OCI-M2 (cell line): Measurements from ENCODE around the gene ADAMTS19.
"Not testable (repeated sequence)": the region's sequence is repeated elsewhere in the genome, so short reads cannot be mapped to it uniquely, and the experiment has no call there.

Experiments
- DNase-seq: peaks from one replicate; lab custom pipeline; 2025; ENCODE audit not compliant: unreplicated experiment; lab: John Stamatoyannopoulos, UW

Gene ADAMTS19

GRCh38 chr5:129476751-129477150 is 16.7 kb downstream of the ADAMTS19 start:
- no peak for DNase-seq

DNA sequence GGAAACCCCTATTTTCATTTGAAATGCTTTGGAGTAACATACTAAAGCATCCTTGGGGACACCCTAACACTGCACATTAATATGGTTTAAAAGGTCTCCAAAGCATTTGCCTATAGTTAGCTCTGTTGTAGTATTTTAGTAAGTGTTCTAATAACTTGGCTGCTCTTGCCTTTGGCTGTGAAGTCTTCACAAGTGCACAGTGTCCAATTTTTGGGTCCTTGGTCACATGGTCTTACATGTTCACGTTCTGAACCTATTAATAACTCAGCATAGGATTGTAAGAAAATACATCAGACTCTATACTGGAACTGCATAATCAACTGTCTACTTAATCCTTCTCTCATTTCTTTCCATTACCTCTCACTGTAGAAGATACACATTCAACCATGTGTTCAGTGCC is 17.4 kb downstream of the ADAMTS19 start:
- no peak for DNase-seq

DNA sequence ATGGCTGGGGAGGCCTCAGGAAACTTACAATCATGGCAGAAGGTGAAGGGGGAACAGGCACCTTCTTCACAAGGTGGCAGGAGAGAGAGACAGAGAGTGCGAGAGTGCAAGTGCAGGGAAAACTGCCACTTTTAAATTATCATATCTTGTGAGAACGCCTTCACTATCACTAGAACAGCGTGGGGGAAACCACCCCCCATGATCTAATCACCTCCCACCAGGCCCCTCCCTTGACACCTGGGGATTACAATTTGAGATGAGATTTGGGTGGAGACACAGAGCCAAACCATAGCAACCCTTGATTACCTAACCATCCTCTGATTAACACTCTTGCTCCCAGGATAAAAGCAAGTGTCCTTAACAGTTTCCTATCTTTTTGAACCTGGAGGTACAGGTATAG is 21.1 kb downstream of the ADAMTS19 start:
- no peak for DNase-seq

DNA sequence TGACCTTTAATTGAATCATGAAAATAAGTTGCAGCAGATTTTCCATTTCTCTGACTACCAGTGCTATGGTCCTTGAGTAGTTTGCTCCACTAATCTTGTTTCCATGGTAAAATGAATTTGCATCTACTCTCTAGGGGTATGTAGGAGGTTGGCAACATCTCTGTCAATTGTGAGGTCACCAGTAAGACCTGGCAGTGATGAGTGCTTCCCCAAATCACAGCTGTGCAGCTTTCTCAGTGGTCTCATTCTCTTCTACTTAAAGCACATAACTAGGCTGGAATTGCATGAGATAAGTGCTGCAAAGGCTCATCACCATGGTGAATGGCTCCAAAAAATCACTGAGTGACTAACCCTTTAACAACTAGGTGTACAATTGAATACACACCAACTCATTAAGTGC is 36.3 kb downstream of the ADAMTS19 start:
- DNase-seq: no peak

GRCh38 chr5:129496864-129497595 is 36.9 kb downstream of the ADAMTS19 start:
- no peak for DNase-seq

- DNase-seq: no peak
Observed at GRCh38 chr5:129499208-129499852, 39.2 kb downstream of the ADAMTS19 start.

DNA sequence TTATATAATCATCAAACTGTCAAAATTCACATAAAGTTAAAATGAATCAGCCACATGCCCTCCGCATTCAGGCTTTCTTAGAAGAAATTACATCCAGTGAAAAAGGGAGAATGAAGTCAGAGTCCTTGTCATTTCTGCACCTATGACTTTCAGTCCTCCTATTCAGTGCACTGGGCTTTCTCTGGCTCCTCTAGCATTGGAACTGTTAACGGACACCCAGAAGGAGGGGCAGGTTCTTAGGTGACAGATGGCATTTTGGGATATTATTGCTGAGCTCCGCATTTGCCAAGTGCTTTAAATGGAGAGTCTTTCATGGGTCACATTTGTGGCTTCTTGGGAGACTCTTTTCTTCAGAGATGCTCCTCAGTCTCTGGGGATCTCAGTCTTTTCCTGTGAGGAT is 40.0 kb downstream of the ADAMTS19 start:
- no peak for DNase-seq

GRCh38 chr5:129506086-129506485 is 46.0 kb downstream of the ADAMTS19 start:
- DNase-seq: no peak

- no peak for DNase-seq
Observed at GRCh38 chr5:129506950-129507349, 46.9 kb downstream of the ADAMTS19 start.

DNA sequence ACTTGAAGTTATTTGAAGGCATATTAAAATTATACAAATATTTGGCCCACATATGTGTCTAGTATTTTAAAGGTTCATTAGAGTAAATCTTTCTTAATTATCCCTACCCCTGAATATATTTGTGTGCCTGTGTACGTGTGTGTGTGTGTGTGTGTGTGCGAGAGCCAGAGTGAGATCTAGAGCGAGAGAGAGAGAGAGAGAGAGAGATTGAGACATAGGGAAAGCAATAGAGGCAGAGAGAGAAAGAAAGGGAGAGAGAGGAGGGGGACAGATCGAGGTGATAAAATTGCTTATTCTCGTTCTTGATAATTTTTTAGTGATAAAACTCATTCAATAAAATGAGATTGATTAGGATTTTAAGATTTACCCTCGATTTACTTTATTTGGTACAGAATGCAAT is 47.4 kb downstream of the ADAMTS19 start:
- no peak for DNase-seq

DNA sequence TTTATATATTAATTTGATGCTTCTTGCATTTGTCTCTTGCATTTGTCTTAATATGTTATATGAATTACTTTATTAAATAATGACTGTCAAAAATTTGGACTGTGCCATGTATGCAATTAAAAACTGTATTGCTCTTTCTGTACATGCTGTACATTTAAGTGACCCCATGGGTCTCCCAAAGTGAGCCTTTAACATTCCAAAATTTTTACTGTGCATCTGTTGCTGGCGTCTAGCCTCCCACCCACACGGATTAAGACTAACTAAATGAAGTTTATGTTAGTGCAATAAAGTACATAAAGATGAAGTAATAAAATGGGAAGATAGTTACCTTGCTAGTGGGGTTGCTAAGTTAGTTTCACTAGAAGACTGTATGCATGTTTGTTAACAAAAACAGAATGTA is 48.5 kb downstream of the ADAMTS19 start:
- DNase-seq: no peak

- no peak for DNase-seq
Observed at GRCh38 chr5:129509363-129509975, 49.4 kb downstream of the ADAMTS19 start.

- no peak for DNase-seq
Observed at GRCh38 chr5:129511291-129511690, 51.2 kb downstream of the ADAMTS19 start.

DNA sequence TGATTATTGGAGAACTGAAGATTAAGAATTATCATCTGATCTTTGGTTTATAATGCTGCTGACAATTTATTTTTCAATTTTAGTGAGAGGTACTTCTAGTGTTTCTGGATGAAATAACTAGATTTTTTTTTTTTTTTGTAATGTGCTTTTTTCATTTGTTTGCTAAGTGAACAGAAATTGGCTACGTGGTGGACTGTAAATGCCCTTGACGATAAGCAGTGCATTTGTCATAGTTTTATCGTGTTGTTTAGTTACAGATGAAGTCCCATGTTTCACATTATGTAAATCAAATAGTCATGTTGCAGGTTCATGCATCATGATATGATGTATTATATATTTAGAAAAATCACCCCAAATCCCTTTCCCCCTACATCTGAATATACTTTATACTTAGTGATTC is 81.0 kb downstream of the ADAMTS19 start:
- no peak for DNase-seq

- no peak for DNase-seq
Observed at GRCh38 chr5:129541648-129542251, 81.7 kb downstream of the ADAMTS19 start.

GRCh38 chr5:129547137-129547536 is 87.0 kb downstream of the ADAMTS19 start:
- DNase-seq: no peak

GRCh38 chr5:129554134-129554904 is 94.2 kb downstream of the ADAMTS19 start:
- DNase-seq: no peak

- DNase-seq: no peak
Observed at GRCh38 chr5:129563585-129563984, 103.5 kb downstream of the ADAMTS19 start.

DNA sequence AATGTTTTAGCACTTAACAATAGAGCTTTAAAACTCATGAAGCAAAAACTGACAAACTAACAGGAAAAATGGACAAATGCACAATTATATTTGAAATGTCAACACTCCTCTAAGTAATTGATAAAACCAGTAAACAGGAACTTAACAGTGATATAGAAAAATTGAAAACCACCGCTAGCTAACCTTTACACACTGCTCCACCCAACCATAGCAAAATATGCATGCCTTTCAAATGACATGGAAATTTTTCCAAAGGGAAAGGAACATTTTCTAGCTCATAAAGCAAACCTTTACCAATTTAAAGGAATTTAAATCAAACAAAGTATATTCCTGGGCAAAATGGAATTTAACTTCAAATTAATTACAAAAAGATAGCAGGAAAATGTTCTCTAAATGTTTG is 109.2 kb downstream of the ADAMTS19 start:
- DNase-seq: no peak

DNA sequence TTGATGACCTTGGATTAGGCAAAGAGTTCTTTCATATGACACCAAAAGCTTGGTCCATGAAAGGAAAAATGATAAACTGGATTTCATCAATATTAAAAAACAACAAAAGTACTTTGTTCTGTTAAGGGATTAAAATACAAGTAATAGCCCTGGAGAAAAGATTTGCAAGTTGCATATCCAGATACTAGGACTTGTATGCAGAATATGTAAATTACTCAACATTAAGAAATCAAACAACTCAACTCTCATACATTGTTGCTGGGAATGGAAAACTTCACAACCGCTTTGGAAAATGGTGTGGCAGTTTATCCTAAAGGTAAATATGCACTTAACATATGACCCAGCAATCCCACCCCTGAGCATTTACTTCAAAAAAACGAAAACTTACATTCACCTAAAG is 112.0 kb downstream of the ADAMTS19 start:
- no peak for DNase-seq

DNA sequence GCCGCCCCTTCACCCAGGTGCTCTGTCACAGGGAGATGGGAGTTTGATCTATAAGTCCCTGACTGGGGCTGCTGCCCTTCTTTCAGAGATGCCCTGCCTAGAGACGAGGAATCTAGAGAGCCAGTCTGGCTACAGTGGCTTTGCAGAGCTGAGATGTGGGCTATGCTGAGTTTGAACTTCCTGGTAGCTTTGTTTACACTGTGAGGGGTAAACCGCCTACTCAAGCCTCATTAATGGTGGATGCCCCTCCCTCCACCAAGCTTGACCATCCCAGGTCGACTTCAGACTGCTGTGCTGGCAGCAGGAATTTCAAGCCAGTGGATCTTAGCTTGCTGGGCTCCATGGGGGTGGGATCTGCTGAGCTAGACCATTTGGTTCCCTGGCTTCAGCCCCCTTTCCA is 124.4 kb downstream of the ADAMTS19 start:
- DNase-seq: not testable (repeated sequence)
